Epithelial cell of prostate (primary cell): ENCODE data around the gene SLC9A3.
"Not testable (repeated sequence)": the region's sequence is repeated elsewhere in the genome, so short reads cannot be mapped to it uniquely, and the experiment has no call there.

Experiments
- DNase-seq: peaks from one replicate; pipeline ENCODE4 v3.0.0-alpha.2; 2011; ENCODE audit warnings: low read depth, low spot score
- H3K27ac ChIP-seq: fragments of 450-650 bp; 2 replicates; pipeline ENCODE4 v1.5.1; 2017; ENCODE audit warnings: mild to moderate bottlenecking

The SLC9A3 gene

GRCh38 chr5:493758-494157 lies 30.5 kb downstream of the SLC9A3 start:
- H3K27ac ChIP-seq: no peak overlapping the region
- no peak for DNase-seq

- DNase-seq: no peak
Observed at GRCh38 chr5:493119-493701, 31.0 kb downstream of the SLC9A3 start.

GRCh38 chr5:492314-492893 lies 31.8 kb downstream of the SLC9A3 start:
- no peak overlapping the region for H3K27ac ChIP-seq
- no peak for DNase-seq

More at GRCh38 chr5:493119-493701, 31.0 kb downstream of the SLC9A3 start:
- H3K27ac ChIP-seq: no peak overlapping the region

GRCh38 chr5:491856-492155 lies 32.4 kb downstream of the SLC9A3 start:
- H3K27ac ChIP-seq: no peak overlapping the region
- no peak for DNase-seq

- DNase-seq: no peak
- no peak overlapping the region for H3K27ac ChIP-seq
Observed at GRCh38 chr5:491119-491855, 33.0 kb downstream of the SLC9A3 start.

- no peak overlapping the region for H3K27ac ChIP-seq
- no peak for DNase-seq
Observed at GRCh38 chr5:490116-491106, 33.8 kb downstream of the SLC9A3 start.

- H3K27ac ChIP-seq: no peak overlapping the region
- DNase-seq: no peak
Observed at GRCh38 chr5:489689-490080, 34.6 kb downstream of the SLC9A3 start.

- no peak for DNase-seq
- H3K27ac ChIP-seq: no peak overlapping the region
Observed at GRCh38 chr5:488744-489688, 35.2 kb downstream of the SLC9A3 start.

GRCh38 chr5:488241-488640 lies 36.0 kb downstream of the SLC9A3 start:
- no peak for DNase-seq
- no peak overlapping the region for H3K27ac ChIP-seq

- not testable (repeated sequence) for H3K27ac ChIP-seq, DNase-seq
Observed at GRCh38 chr5:486597-486996, 37.7 kb downstream of the SLC9A3 start.

GRCh38 chr5:485946-486491 lies 38.2 kb downstream of the SLC9A3 start:
- no peak for DNase-seq
- H3K27ac ChIP-seq: no peak overlapping the region

- no peak overlapping the region for H3K27ac ChIP-seq
- no peak for DNase-seq
Observed at GRCh38 chr5:485113-485945, 38.9 kb downstream of the SLC9A3 start.

GRCh38 chr5:484556-484955 lies 39.7 kb downstream of the SLC9A3 start:
- H3K27ac ChIP-seq: no peak overlapping the region
- DNase-seq: no peak

GRCh38 chr5:483434-484140 lies 40.7 kb downstream of the SLC9A3 start:
- no peak overlapping the region for H3K27ac ChIP-seq
- DNase-seq: no peak

- DNase-seq: no peak
- H3K27ac ChIP-seq: no peak overlapping the region
Observed at GRCh38 chr5:483011-483410, 41.2 kb downstream of the SLC9A3 start.

- no peak overlapping the region for H3K27ac ChIP-seq
- DNase-seq: no peak
Observed at GRCh38 chr5:482506-482905, 41.7 kb downstream of the SLC9A3 start.

- no peak overlapping the region for H3K27ac ChIP-seq
- DNase-seq: no peak
Observed at GRCh38 chr5:482021-482420, 42.2 kb downstream of the SLC9A3 start.

GRCh38 chr5:481347-481746 lies 42.9 kb downstream of the SLC9A3 start:
- DNase-seq: no peak
- H3K27ac ChIP-seq: no peak overlapping the region
